Measurements from ENCODE around the gene FABP2. TPM values are rescaled to one million over a fixed set of nuclear protein-coding genes. Genes with fewer than 3 reads are reported as not detected.

Gene FABP2
- total RNA-seq, 1 experiment from 2014 or later, result not detected

DNA sequence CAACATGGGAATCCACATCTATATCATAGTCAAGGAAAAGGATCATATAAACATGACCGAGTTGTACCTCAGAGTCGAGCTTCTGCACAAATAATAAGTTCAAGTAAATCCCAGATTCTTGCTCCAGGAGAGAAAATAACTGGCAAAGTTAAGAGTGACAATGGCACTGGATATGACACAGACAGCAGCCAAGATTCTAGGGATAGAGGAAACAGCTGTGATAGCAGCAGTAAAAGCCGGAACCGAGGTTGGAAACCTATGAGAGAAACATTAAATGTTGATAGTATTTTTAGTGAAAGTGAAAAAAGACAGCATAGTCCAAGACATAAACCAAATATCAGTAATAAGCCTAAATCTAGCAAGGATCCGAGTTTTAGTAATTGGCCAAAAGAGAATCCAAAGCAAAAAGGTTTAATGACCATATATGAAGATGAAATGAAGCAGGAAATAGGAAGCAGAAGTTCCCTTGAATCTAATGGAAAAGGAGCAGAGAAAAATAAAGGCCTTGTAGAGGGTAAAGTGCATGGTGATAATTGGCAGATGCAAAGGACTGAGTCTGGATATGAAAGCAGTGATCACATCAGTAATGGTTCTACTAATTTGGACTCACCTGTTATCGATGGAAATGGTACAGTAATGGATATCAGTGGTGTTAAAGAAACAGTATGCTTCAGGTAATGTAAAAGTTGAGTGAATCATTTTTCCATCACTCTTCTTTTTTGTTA, 50.4 kb downstream of the FABP2 start:
- no TSS peak for BruUV-seq (replicated peaks)
- ATAC-seq (no peak), DNase-seq (no peak)
- Histone ChIP-seq H3K79me2 (ENCODE audit: low read length) (no peaks in the 10 kb centered on the region), H4K20me1 (ENCODE audit: low read length) (no peaks in the 10 kb centered on the region), H3K9me2 (replicated peaks; ENCODE audit: low read length) (no peaks in the 10 kb centered on the region), H3K9me3 (ENCODE audit: low read length) (no peaks in the 10 kb centered on the region), H3F3A (ENCODE audit: low read length, unreplicated experiment) (no peaks in the 10 kb centered on the region), H3K27me3 (ENCODE audit: low read length) (no peaks in the 10 kb centered on the region), H3K4me2 (ENCODE audit: low read length) (no peak overlapping the region), H3K4me1 (ENCODE audit: insufficient read depth, low read length) (no peaks in the 10 kb centered on the region), H2AFZ (ENCODE audit: low read length) (no peak overlapping the region), H3K36me3 (ENCODE audit: low read depth, low read length) (no peaks in the 10 kb centered on the region; the same call in 1 of the 2 replicates), H3K9ac (ENCODE audit: low read length) (no peak overlapping the region), H3K4me3 (ENCODE audit: low read length) (no peak overlapping the region), H3K27ac (ENCODE audit: low read length) (no peak overlapping the region)
- CTCF ChIA-PET, result no interaction called here
- TF ChIP-seq EZH2phosphoT487 (IDR thresholded peaks at IDR 0.05; ENCODE audit: borderline replicate concordance, low read length), result no peak
- TF ChIP-seq, protein P1, sequence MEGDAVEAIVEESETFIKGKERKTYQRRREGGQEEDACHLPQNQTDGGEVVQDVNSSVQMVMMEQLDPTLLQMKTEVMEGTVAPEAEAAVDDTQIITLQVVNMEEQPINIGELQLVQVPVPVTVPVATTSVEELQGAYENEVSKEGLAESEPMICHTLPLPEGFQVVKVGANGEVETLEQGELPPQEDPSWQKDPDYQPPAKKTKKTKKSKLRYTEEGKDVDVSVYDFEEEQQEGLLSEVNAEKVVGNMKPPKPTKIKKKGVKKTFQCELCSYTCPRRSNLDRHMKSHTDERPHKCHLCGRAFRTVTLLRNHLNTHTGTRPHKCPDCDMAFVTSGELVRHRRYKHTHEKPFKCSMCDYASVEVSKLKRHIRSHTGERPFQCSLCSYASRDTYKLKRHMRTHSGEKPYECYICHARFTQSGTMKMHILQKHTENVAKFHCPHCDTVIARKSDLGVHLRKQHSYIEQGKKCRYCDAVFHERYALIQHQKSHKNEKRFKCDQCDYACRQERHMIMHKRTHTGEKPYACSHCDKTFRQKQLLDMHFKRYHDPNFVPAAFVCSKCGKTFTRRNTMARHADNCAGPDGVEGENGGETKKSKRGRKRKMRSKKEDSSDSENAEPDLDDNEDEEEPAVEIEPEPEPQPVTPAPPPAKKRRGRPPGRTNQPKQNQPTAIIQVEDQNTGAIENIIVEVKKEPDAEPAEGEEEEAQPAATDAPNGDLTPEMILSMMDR (conservative IDR thresholded peaks at IDR 0.05; ENCODE audit: low read depth, low read length), result no peak
- TF ChIP-seq EZH2 (IDR thresholded peaks at IDR 0.05; ENCODE audit: low read length, unreplicated experiment), result no peak
- POLR2A ChIA-PET (ENCODE audit: unreplicated experiment), result no interaction called here
- intact Hi-C loops (cut with micrococcal nuclease), result no loop called here

GRCh38 chr4:119268466-119268865, 53.5 kb downstream of the FABP2 start:
- H3K4me3 ChIP-seq (ENCODE audit: low read length), result no peak overlapping the region
- H2AFZ ChIP-seq (ENCODE audit: low read length), result no peak overlapping the region
- ChIA-PET CTCF (no interaction called here), POLR2A (ENCODE audit: unreplicated experiment) (no interaction called here)
- no peaks in the 10 kb centered on the region; the same call in 1 of the 2 replicates for H3K36me3 ChIP-seq (ENCODE audit: low read depth, low read length)
- no peaks in the 10 kb centered on the region for H3K9me2 ChIP-seq (replicated peaks; ENCODE audit: low read length)
- H3K9ac ChIP-seq (ENCODE audit: low read length), result no peak overlapping the region
- no peaks in the 10 kb centered on the region for H3K79me2 ChIP-seq (ENCODE audit: low read length)
- H3K9me3 ChIP-seq (ENCODE audit: low read length), result no peaks in the 10 kb centered on the region
- no TSS peak for BruUV-seq (replicated peaks)
- H3K27me3 ChIP-seq (ENCODE audit: low read length), result no peaks in the 10 kb centered on the region
- ATAC-seq, result no peak
- intact Hi-C loops (cut with micrococcal nuclease), result no loop called here
- no peaks in the 10 kb centered on the region for H4K20me1 ChIP-seq (ENCODE audit: low read length)
- H3K27ac ChIP-seq (ENCODE audit: low read length), result no peak overlapping the region
- TF ChIP-seq EZH2 (IDR thresholded peaks at IDR 0.05; ENCODE audit: low read length, unreplicated experiment), result no peak
- TF ChIP-seq, protein P1 (conservative IDR thresholded peaks at IDR 0.05; ENCODE audit: low read depth, low read length), result no peak
- H3K4me2 ChIP-seq (ENCODE audit: low read length), result no peak overlapping the region
- H3F3A ChIP-seq (ENCODE audit: low read length, unreplicated experiment), result no peaks in the 10 kb centered on the region
- no peak for DNase-seq
- H3K4me1 ChIP-seq (ENCODE audit: insufficient read depth, low read length), result no peaks in the 10 kb centered on the region

Other genes starting within 250 kb of the FABP2 start
- gene MYOZ2, start 186.3 kb downstream of the FABP2 start, total RNA-seq (2014; rRNA removed), result not detected in 2 replicates
- 8.7 and 9.6 TPM in 2 replicates for gene USP53, start 109.4 kb downstream of the FABP2 start, total RNA-seq (2014; rRNA removed)